ENCODE results near the gene COX4I1.

The COX4I1 gene

GRCh38 chr16:85755929-85756768 is 43.3 kb upstream of the COX4I1 start:
- H3K27me3 ChIP-seq (ENCODE audit: control insufficient read depth in 1 of 2, insufficient read depth in 2 of 2, low read length in 2 of 2) = no peaks in the 10 kb centered on the region
- H3K4me3 ChIP-seq (ENCODE audit: low read depth in 1 of 2, low read length in 2 of 2) = no peak overlapping the region
- peaks cover 6% of the 10 kb centered on the region for H3K4me1 ChIP-seq (ENCODE audit: insufficient read depth, low read length)
- no peaks in the 10 kb centered on the region for H3K36me3 ChIP-seq (ENCODE audit: insufficient read depth, low read length)
- H3K9ac ChIP-seq (ENCODE audit: low read length) = no peak overlapping the region
- H3K27ac ChIP-seq (ENCODE audit: low read depth, low read length) = no peak overlapping the region
- H3K9me3 ChIP-seq (ENCODE audit: low read length) = no peaks in the 10 kb centered on the region

GRCh38 chr16:85757341-85757822 is 42.1 kb upstream of the COX4I1 start:
- no peaks in the 10 kb centered on the region for H3K27me3 ChIP-seq (ENCODE audit: control insufficient read depth in 1 of 2, insufficient read depth in 2 of 2, low read length in 2 of 2)
- peaks cover 6% of the 10 kb centered on the region for H3K4me1 ChIP-seq (ENCODE audit: insufficient read depth, low read length)
- no peak overlapping the region for H3K27ac ChIP-seq (ENCODE audit: low read depth, low read length)
- no peaks in the 10 kb centered on the region for H3K36me3 ChIP-seq (ENCODE audit: insufficient read depth, low read length)
- no peaks in the 10 kb centered on the region for H3K9me3 ChIP-seq (ENCODE audit: low read length)
- H3K4me3 ChIP-seq (ENCODE audit: low read depth in 1 of 2, low read length in 2 of 2) = no peak overlapping the region
- no peak overlapping the region for H3K9ac ChIP-seq (ENCODE audit: low read length)

GRCh38 chr16:85759136-85759535 is 40.4 kb upstream of the COX4I1 start:
- Histone ChIP-seq H3K27ac (ENCODE audit: low read depth, low read length) (no peak overlapping the region), H3K9ac (ENCODE audit: low read length) (no peak overlapping the region), H3K4me3 (ENCODE audit: low read depth in 1 of 2, low read length in 2 of 2) (no peak overlapping the region), H3K27me3 (ENCODE audit: control insufficient read depth in 1 of 2, insufficient read depth in 2 of 2, low read length in 2 of 2) (no peaks in the 10 kb centered on the region), H3K36me3 (ENCODE audit: insufficient read depth, low read length) (no peaks in the 10 kb centered on the region), H3K4me1 (ENCODE audit: insufficient read depth, low read length) (no peaks in the 10 kb centered on the region), H3K9me3 (ENCODE audit: low read length) (no peaks in the 10 kb centered on the region)

GRCh38 chr16:85759631-85760419 is 39.7 kb upstream of the COX4I1 start:
- no peaks in the 10 kb centered on the region for H3K4me1 ChIP-seq (ENCODE audit: insufficient read depth, low read length)
- no peak overlapping the region for H3K4me3 ChIP-seq (ENCODE audit: low read depth in 1 of 2, low read length in 2 of 2)
- no peak overlapping the region for H3K9ac ChIP-seq (ENCODE audit: low read length)
- no peaks in the 10 kb centered on the region for H3K36me3 ChIP-seq (ENCODE audit: insufficient read depth, low read length)
- H3K27ac ChIP-seq (ENCODE audit: low read depth, low read length) = no peak overlapping the region
- no peaks in the 10 kb centered on the region for H3K9me3 ChIP-seq (ENCODE audit: low read length)
- H3K27me3 ChIP-seq (ENCODE audit: control insufficient read depth in 1 of 2, insufficient read depth in 2 of 2, low read length in 2 of 2) = no peaks in the 10 kb centered on the region

- Histone ChIP-seq H3K27ac (ENCODE audit: low read depth, low read length) (no peak overlapping the region), H3K4me3 (ENCODE audit: low read depth in 1 of 2, low read length in 2 of 2) (no peak overlapping the region)
These were observed 37.6 kb upstream of the COX4I1 start for GRCh38 chr16:85761861-85762260.

GRCh38 chr16:85762970-85763369 is 36.5 kb upstream of the COX4I1 start:
- Histone ChIP-seq H3K36me3 (ENCODE audit: insufficient read depth, low read length) (no peaks in the 10 kb centered on the region), H3K4me3 (ENCODE audit: low read depth in 1 of 2, low read length in 2 of 2) (no peak overlapping the region), H3K9ac (ENCODE audit: low read length) (no peak overlapping the region), H3K9me3 (ENCODE audit: low read length) (no peaks in the 10 kb centered on the region), H3K4me1 (ENCODE audit: insufficient read depth, low read length) (no peaks in the 10 kb centered on the region), H3K27me3 (ENCODE audit: control insufficient read depth in 1 of 2, insufficient read depth in 2 of 2, low read length in 2 of 2) (no peaks in the 10 kb centered on the region), H3K27ac (ENCODE audit: low read depth, low read length) (no peak overlapping the region)

More at GRCh38 chr16:85761861-85762260, 37.6 kb upstream of the COX4I1 start:
- Histone ChIP-seq H3K4me1 (ENCODE audit: insufficient read depth, low read length) (no peaks in the 10 kb centered on the region), H3K27me3 (ENCODE audit: control insufficient read depth in 1 of 2, insufficient read depth in 2 of 2, low read length in 2 of 2) (no peaks in the 10 kb centered on the region), H3K9me3 (ENCODE audit: low read length) (no peaks in the 10 kb centered on the region), H3K36me3 (ENCODE audit: insufficient read depth, low read length) (no peaks in the 10 kb centered on the region), H3K9ac (ENCODE audit: low read length) (no peak overlapping the region)

- no peak overlapping the region for H3K27ac ChIP-seq (ENCODE audit: low read depth, low read length)
- no peak overlapping the region for H3K9ac ChIP-seq (ENCODE audit: low read length)
- no peaks in the 10 kb centered on the region for H3K4me1 ChIP-seq (ENCODE audit: insufficient read depth, low read length)
- H3K9me3 ChIP-seq (ENCODE audit: low read length) = no peaks in the 10 kb centered on the region
- H3K4me3 ChIP-seq (ENCODE audit: low read depth in 1 of 2, low read length in 2 of 2) = no peak overlapping the region
- H3K36me3 ChIP-seq (ENCODE audit: insufficient read depth, low read length) = no peaks in the 10 kb centered on the region
- no peaks in the 10 kb centered on the region for H3K27me3 ChIP-seq (ENCODE audit: control insufficient read depth in 1 of 2, insufficient read depth in 2 of 2, low read length in 2 of 2)
These were observed 35.9 kb upstream of the COX4I1 start for GRCh38 chr16:85763616-85764015.

- H3K9ac ChIP-seq (ENCODE audit: low read length) = no peak overlapping the region
- H3K36me3 ChIP-seq (ENCODE audit: insufficient read depth, low read length) = no peaks in the 10 kb centered on the region
- no peaks in the 10 kb centered on the region for H3K4me1 ChIP-seq (ENCODE audit: insufficient read depth, low read length)
- H3K9me3 ChIP-seq (ENCODE audit: low read length) = no peaks in the 10 kb centered on the region
- H3K4me3 ChIP-seq (ENCODE audit: low read depth in 1 of 2, low read length in 2 of 2) = no peak overlapping the region
- no peak overlapping the region for H3K27ac ChIP-seq (ENCODE audit: low read depth, low read length)
- H3K27me3 ChIP-seq (ENCODE audit: control insufficient read depth in 1 of 2, insufficient read depth in 2 of 2, low read length in 2 of 2) = no peaks in the 10 kb centered on the region
These were observed 34.3 kb upstream of the COX4I1 start for GRCh38 chr16:85765211-85765610.

GRCh38 chr16:85765767-85766166 is 33.7 kb upstream of the COX4I1 start:
- Histone ChIP-seq H3K27me3 (ENCODE audit: control insufficient read depth in 1 of 2, insufficient read depth in 2 of 2, low read length in 2 of 2) (no peaks in the 10 kb centered on the region), H3K4me3 (ENCODE audit: low read depth in 1 of 2, low read length in 2 of 2) (no peak overlapping the region), H3K9me3 (ENCODE audit: low read length) (no peaks in the 10 kb centered on the region), H3K4me1 (ENCODE audit: insufficient read depth, low read length) (no peaks in the 10 kb centered on the region), H3K36me3 (ENCODE audit: insufficient read depth, low read length) (no peaks in the 10 kb centered on the region), H3K27ac (ENCODE audit: low read depth, low read length) (no peak overlapping the region), H3K9ac (ENCODE audit: low read length) (no peak overlapping the region)

GRCh38 chr16:85767531-85767930 is 32.0 kb upstream of the COX4I1 start:
- no peak overlapping the region for H3K27ac ChIP-seq (ENCODE audit: low read depth, low read length)
- no peaks in the 10 kb centered on the region for H3K9me3 ChIP-seq (ENCODE audit: low read length)
- H3K4me1 ChIP-seq (ENCODE audit: insufficient read depth, low read length) = no peaks in the 10 kb centered on the region
- no peaks in the 10 kb centered on the region for H3K36me3 ChIP-seq (ENCODE audit: insufficient read depth, low read length)
- H3K4me3 ChIP-seq (ENCODE audit: low read depth in 1 of 2, low read length in 2 of 2) = no peak overlapping the region
- H3K9ac ChIP-seq (ENCODE audit: low read length) = no peak overlapping the region
- H3K27me3 ChIP-seq (ENCODE audit: control insufficient read depth in 1 of 2, insufficient read depth in 2 of 2, low read length in 2 of 2) = no peaks in the 10 kb centered on the region

- no peaks in the 10 kb centered on the region for H3K27me3 ChIP-seq (ENCODE audit: control insufficient read depth in 1 of 2, insufficient read depth in 2 of 2, low read length in 2 of 2)
- no peaks in the 10 kb centered on the region for H3K9me3 ChIP-seq (ENCODE audit: low read length)
- H3K4me3 ChIP-seq (ENCODE audit: low read depth in 1 of 2, low read length in 2 of 2) = no peak overlapping the region
- H3K36me3 ChIP-seq (ENCODE audit: insufficient read depth, low read length) = no peaks in the 10 kb centered on the region
- no peak overlapping the region for H3K9ac ChIP-seq (ENCODE audit: low read length)
- H3K4me1 ChIP-seq (ENCODE audit: insufficient read depth, low read length) = no peaks in the 10 kb centered on the region
- no peak overlapping the region for H3K27ac ChIP-seq (ENCODE audit: low read depth, low read length)
These were observed 31.3 kb upstream of the COX4I1 start for GRCh38 chr16:85768199-85768598.
